Stimulated activated effector memory CD8-positive, alpha-beta T cell treated with anti-CD3 and anti-CD28 coated beads, Interleukin-12 subunit alpha, Interleukin-12 subunit beta, amount 100 ng/mL, for 72 hours (primary cell): ENCODE data around the gene IGSF21.

ENCODE experiments used
- ATAC-seq: fragments of 150-1000 bp; cut with Tn5 transposase; 2 replicates; pipeline ENCODE4 v1.10.0; 2021
- DNase-seq, 2 donors: peaks; one replicate each; pipeline ENCODE4 v3.0.0; 2021 to 2022; ENCODE audit warnings: low spot score in 2 of 2
- H3K27ac Mint-ChIP-seq: one replicate; pipeline ENCODE4 v1.8.0; 2022; ENCODE audit warnings: mild to moderate bottlenecking, mixed read lengths
- H3K36me3 Mint-ChIP-seq: one replicate; pipeline ENCODE4 v1.8.0; 2022; ENCODE audit warnings: mild to moderate bottlenecking, mixed read lengths
- H3K4me1 Mint-ChIP-seq: one replicate; pipeline ENCODE4 v1.8.0; 2022; ENCODE audit warnings: mixed read lengths
- H3K4me3 Mint-ChIP-seq: one replicate; pipeline ENCODE4 v1.8.0; 2022; ENCODE audit warnings: mild to moderate bottlenecking, mixed read lengths
- H3K9me3 Mint-ChIP-seq: one replicate; pipeline ENCODE4 v1.8.0; 2022; ENCODE audit warnings: mixed read lengths

The IGSF21 gene

DNA sequence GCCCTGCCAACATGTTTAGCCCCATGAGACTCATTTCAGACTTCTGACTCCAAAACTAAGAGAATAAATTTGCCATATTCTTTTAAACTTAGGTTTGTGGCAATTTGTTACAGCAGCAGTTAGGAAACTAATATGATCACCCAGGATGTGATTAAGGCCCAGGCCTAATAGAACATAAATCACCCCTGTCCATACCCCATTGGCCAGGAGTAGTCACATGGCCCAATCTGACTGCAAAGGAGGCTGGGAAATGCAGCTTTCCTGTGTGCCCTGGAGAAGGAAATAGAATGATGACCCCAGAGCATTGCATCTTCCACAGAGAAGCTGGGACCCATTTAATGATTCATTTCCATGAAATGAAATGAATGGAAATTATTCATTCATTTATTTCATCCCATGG lies 272.7 kb downstream of the IGSF21 start:
- Mint-ChIP-seq H3K4me1 (peaks cover 6% of the 10 kb centered on the region), H3K4me3 (no peak overlapping the region), H3K36me3 (no peaks in the 10 kb centered on the region), H3K27ac (no peak overlapping the region), H3K9me3 (peaks cover 3% of the 10 kb centered on the region)
- no peak for DNase-seq
- ATAC-seq: no peak

DNA sequence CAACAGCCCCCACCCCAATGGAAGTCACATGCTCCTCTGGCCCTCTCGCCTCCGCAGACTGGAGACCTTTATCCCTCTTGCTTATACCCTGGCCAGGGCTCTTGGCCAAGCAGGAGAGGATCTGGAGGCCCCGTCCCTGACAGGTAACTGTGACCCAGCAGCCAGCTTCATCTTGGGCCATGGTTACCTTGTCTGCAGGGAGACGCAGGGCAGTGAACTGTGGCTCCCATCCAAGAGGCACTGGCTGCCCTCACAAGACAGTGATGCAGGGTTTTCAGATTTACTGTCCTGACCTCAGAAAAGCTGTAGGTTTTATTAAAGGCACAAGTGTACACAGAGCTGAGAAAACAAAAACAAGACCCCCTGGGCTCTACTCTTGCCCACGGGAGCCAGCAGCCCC lies 276.5 kb downstream of the IGSF21 start:
- no peaks in the 10 kb centered on the region for H3K36me3 Mint-ChIP-seq
- no peak overlapping the region for H3K27ac Mint-ChIP-seq
- ATAC-seq (no peak), DNase-seq (no peak)
- H3K9me3 Mint-ChIP-seq: peaks cover 3% of the 10 kb centered on the region
- peaks cover 6% of the 10 kb centered on the region for H3K4me1 Mint-ChIP-seq
- H3K4me3 Mint-ChIP-seq: no peak overlapping the region

DNA sequence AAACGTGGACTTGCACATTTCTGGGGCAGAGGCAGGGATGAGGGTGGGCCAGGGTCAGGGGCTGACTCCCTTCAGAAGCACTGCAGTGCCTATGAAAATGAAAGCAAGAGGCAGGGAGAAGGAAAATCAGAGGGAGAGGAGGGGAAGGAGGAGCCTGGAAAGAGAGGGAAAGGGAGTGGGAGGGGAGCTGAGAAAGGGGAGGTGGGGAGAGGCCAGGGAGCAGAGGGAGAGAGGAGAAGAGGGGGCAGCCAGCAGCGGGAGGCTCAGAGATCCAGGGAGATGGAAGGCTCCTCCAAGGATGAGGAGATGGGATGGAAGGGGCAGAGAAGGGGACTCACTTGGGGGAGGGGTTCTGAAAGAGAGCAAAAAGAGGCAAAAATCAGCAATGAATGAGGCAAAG lies 276.9 kb downstream of the IGSF21 start:
- Mint-ChIP-seq H3K36me3 (no peaks in the 10 kb centered on the region), H3K27ac (no peak overlapping the region), H3K4me3 (no peak overlapping the region), H3K9me3 (peaks cover 3% of the 10 kb centered on the region), H3K4me1 (peaks cover 6% of the 10 kb centered on the region)
- DNase-seq (no peak), ATAC-seq (no peak)

DNA sequence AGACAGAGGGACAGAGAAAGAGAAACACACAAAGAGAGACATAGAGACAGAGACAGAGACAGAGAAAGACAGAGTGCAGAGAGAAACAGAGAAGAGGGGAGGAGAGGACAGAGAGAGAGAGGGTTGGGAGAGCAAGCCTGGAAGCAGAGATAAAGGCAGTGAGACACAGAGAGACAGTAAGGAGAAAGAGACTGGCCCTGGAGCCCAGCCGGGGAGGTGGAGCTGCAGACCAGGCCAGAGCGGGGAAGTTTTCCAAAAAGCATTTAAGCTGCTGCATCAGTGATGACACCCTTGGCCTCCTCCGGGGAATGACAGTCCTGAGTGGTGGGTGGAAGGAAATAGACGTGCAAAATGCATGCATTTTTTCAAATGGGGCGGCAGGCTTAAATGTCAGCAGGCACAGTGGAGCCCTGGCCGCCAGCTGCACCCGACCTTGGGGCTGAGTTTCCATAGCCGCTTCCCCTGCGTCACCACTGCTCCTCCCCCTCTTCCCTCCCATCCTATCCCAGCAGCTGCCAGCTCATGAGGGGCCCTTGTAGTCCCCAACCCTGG lies 277.7 kb downstream of the IGSF21 start:
- ATAC-seq (no peak), DNase-seq (no peak)
- H3K4me1 Mint-ChIP-seq: peaks cover 6% of the 10 kb centered on the region
- no peaks in the 10 kb centered on the region for H3K9me3 Mint-ChIP-seq
- H3K27ac Mint-ChIP-seq: no peak overlapping the region
- no peaks in the 10 kb centered on the region for H3K36me3 Mint-ChIP-seq
- H3K4me3 Mint-ChIP-seq: no peak overlapping the region

DNA sequence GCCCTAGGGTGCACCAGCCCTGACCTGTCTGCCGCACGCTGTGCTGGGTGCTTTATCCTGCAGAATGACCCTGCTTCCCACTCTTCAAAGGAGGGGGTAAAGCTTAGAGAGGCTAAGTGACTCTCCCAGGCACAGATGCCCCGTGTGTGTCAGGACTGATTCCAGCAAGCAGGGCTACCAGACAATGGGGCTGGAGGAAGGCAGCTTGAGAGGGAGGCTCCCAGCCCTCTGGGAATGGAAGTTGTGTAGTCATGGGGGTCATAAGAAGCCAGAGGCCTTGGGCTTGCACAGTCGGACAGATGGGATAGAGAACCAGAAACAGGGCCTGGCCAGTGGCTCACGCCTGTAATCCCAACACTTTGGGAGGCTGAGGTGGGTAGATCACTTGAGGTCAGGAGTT lies 279.0 kb downstream of the IGSF21 start:
- Mint-ChIP-seq H3K4me3 (no peak overlapping the region), H3K9me3 (no peaks in the 10 kb centered on the region), H3K36me3 (no peaks in the 10 kb centered on the region), H3K27ac (no peak overlapping the region), H3K4me1 (peaks cover 6% of the 10 kb centered on the region)
- no peak for ATAC-seq
- DNase-seq: no peak

DNA sequence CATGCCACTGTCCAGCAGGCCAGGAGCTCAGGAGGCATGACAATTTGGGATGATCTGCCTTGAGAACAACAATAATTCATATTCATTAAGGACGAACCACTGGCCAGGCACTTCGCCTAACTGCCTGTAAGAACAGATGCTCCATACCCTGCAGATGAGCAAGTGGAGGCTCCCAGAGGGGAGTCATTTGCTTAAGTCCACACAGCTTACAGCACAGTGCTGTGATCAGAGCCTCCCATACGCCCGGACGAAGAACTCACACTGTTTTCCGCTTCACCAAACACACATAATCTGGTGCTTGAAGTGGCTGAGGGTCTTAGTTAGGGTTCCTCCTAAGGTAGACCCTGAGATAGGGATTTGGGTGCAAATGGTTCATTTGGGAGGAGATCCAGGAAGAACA lies 279.7 kb downstream of the IGSF21 start:
- no peak overlapping the region for H3K4me3 Mint-ChIP-seq
- H3K9me3 Mint-ChIP-seq: no peaks in the 10 kb centered on the region
- H3K4me1 Mint-ChIP-seq: peaks cover 6% of the 10 kb centered on the region
- no peaks in the 10 kb centered on the region for H3K36me3 Mint-ChIP-seq
- ATAC-seq (no peak), DNase-seq (no peak)
- H3K27ac Mint-ChIP-seq: no peak overlapping the region

DNA sequence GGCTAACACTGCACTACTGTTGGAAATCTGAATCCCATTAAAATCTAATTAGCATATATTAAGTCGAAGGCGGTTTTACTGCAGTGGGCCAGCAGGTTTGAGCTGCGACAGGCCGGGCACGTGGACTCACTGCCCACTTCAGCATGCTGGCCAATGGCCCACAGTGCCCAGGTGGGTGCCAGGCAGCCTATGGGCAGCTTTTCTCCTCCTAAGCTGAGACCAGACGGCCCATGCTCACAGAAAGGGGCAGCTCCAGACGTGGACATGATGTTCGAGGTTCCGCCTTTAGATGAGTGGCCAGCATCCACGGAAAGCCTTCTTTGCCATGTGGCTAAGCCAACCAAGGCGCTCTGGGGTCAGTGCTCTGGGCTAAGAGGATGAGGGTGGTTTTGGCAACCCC lies 283.4 kb downstream of the IGSF21 start:
- H3K36me3 Mint-ChIP-seq: no peaks in the 10 kb centered on the region
- H3K4me3 Mint-ChIP-seq: no peak overlapping the region
- ATAC-seq: no peak
- no peaks in the 10 kb centered on the region for H3K9me3 Mint-ChIP-seq
- no peak for DNase-seq
- H3K4me1 Mint-ChIP-seq: no peaks in the 10 kb centered on the region
- no peak overlapping the region for H3K27ac Mint-ChIP-seq

DNA sequence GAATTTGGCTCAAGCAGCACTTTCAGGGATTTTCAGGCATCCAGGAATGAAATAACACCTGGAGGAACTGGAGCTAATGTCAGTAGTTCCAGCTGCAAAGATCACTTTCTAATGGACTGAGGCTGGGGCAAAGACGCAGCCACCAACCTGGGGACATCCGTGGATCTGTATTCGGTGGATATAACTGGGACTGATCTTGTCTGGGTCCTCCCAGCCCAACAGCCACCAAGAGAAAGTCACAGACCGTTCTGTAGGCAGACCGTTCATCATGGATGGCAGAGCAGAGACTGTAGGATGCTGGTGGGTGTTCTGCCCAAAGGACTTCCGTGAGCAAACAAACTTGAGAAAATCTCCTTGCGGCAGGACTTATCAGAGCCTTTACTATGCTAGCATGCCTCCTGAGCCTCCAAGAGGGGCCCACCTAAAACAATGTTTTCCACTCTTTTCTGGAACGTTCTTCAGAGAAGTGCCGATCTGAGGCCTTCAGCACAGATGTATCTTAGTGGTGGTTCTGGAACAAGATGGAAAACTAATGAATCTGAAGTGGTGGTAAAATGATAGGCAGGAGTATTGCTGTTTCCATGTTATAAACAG lies 287.1 kb downstream of the IGSF21 start:
- Mint-ChIP-seq H3K36me3 (no peaks in the 10 kb centered on the region), H3K4me3 (no peak overlapping the region), H3K27ac (no peak overlapping the region), H3K9me3 (no peaks in the 10 kb centered on the region), H3K4me1 (no peaks in the 10 kb centered on the region)
- ATAC-seq (no peak), DNase-seq (no peak)

DNA sequence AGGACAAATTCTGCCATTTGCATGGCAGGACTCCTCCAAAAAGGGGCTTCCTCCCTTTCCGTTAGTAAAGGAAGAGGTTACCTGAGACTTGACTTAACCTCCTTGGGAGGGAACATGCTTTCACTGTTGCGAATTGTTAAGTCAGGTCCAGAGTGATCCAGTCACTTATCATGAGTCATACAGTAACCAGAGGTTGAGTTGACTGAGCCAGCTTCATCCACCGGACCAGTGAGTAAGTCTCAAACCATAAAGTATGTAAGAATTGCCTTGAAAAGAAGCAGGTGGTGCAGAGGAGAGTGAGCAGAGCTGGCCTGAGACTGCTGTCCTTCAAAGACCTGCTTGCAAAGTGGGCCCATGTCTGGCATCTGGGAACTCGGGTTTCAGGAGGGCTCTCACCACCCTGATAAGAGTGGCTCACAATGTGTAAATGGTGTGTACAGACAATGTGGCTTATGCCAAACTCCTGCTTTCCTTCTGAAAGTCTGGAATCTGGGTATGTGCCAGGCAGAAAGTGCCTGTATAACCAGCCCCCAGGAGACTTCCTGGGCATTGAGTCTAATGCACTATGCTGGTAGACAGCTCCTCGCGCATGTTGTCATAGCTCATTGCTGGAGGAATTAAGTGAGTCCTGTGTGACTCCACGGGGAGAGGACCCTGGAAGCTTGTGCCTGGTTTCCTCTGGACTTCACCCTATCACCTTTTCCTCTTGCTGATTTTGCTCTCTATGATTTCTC lies 288.8 kb downstream of the IGSF21 start:
- Mint-ChIP-seq H3K9me3 (no peaks in the 10 kb centered on the region), H3K4me3 (no peak overlapping the region), H3K4me1 (no peaks in the 10 kb centered on the region), H3K27ac (no peak overlapping the region), H3K36me3 (no peaks in the 10 kb centered on the region)
- DNase-seq (no peak), ATAC-seq (no peak)

DNA sequence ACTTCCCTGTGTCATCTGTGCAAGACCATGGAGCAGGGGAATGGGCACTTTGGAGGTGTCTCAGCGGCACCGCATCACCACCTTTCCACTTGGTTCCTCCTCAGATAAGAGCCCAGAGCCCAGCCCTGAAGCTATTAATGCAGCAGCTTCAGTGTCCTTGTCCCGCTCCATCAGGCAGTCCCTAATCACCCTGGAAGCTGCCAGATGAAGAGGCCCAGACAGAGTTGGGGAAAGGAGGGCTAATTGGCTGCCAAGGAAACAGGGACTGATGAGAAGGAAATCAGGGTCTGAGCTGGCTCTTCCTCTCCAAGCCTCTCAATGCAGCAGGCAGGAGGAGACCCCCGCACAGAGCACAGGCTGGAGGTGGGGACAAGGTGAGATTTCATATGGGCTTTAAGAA lies 290.0 kb downstream of the IGSF21 start:
- no peaks in the 10 kb centered on the region for H3K9me3 Mint-ChIP-seq
- no peaks in the 10 kb centered on the region for H3K4me1 Mint-ChIP-seq

DNA sequence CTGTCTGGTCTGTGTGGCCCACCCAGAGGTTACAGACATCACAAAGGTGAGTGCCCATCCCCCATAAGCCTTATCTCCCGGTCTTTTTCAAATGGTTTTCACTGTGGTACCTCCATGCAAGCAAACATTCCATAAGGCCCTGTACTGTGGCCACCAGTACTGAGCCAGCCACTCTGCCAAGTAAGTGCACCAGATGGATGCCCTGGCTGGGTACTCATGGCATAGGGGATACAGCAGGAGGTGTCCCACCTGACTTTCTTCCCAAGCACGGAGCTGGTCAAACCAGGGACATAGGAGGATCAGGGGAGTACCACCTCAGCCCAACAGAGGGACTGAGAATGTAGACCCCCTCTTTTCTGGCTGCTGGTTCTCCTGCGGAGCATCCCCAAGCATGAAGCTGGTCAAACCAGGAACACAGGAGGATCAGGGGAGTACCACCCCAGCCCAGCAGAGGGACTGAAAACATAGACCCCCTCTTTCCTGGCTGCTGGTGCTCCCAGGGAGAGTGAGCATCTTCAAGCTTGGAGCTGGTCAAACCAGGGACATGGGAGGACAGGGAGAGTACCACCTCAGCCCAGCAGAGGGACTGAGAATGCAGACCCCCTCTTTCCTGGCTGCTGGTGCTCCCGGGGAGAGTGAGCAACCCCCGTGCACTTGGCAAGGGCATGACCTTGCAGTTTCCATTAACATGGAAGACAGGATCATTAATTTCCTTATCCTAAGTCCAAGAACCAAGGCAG lies 291.4 kb downstream of the IGSF21 start:
- DNase-seq: no peak
- Mint-ChIP-seq H3K36me3 (no peaks in the 10 kb centered on the region), H3K9me3 (no peaks in the 10 kb centered on the region), H3K27ac (no peak overlapping the region), H3K4me1 (no peaks in the 10 kb centered on the region), H3K4me3 (no peak overlapping the region)
- no peak for ATAC-seq

More for the DNA sequence above, 290.0 kb downstream of the IGSF21 start:
- DNase-seq (no peak), ATAC-seq (no peak)
- H3K27ac Mint-ChIP-seq: no peak overlapping the region
- H3K4me3 Mint-ChIP-seq: no peak overlapping the region
- no peaks in the 10 kb centered on the region for H3K36me3 Mint-ChIP-seq

DNA sequence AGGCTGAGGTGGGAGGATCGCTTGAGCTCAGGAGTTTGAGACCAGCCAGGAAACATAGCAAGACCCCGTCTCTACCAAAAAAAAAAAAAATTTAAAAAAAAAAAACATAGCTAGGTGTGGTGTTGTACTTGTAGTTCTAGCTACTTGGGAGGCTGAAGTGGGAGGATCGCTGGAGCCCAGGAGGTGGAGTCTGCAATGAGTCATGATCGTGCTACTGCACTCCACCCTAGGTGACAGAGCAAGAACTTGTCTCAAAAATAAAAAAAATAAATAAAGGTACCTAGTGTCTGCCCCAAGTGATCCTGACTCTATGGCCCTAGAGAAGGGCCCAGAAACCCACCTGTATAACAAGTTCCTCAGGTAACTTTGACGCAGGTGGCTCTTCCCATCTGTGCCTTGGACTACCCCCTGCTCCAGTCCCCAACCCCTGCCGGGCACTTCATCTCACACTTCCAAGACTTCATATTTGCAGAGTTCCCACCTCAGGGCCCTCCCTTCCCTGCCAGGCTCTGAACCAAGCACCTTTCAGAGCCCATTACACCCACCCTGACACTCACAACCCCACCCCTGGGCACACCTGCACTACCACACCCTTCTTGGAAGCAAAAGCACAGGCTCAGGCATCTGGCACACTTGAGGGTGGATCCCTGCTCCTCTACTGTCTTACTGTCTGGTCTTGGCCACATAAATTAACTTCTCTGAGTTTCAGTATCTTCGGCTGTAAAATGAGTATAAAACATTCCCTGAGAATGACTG lies 292.9 kb downstream of the IGSF21 start:
- H3K27ac Mint-ChIP-seq: no peak overlapping the region
- H3K9me3 Mint-ChIP-seq: no peaks in the 10 kb centered on the region
- DNase-seq: no peak
- no peak overlapping the region for H3K4me3 Mint-ChIP-seq
- H3K4me1 Mint-ChIP-seq: no peaks in the 10 kb centered on the region
- no peak for ATAC-seq
- H3K36me3 Mint-ChIP-seq: no peaks in the 10 kb centered on the region

DNA sequence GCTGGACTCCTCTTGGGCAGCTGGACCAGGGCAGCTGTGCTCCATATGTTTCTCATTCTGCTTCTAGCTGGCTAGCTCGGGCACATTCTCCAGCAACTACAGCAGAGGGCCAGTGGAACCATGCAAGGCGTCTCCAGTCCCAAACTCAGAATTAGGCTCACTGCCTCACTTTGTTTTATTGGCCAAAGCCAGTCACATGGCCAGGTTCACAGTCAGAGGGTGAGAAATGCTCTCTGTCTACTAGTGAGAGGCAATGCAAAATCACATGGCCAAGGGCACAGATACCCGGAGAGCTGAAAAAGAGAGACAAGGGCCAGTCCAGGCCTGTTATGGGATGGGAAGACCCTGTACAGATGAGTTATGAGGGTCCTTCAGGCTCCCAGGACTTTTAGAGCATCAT lies 294.3 kb downstream of the IGSF21 start:
- H3K9me3 Mint-ChIP-seq: no peaks in the 10 kb centered on the region
- no peak overlapping the region for H3K4me3 Mint-ChIP-seq
- no peaks in the 10 kb centered on the region for H3K36me3 Mint-ChIP-seq
- H3K27ac Mint-ChIP-seq: no peak overlapping the region
- DNase-seq: no peak
- ATAC-seq: no peak
- no peaks in the 10 kb centered on the region for H3K4me1 Mint-ChIP-seq

DNA sequence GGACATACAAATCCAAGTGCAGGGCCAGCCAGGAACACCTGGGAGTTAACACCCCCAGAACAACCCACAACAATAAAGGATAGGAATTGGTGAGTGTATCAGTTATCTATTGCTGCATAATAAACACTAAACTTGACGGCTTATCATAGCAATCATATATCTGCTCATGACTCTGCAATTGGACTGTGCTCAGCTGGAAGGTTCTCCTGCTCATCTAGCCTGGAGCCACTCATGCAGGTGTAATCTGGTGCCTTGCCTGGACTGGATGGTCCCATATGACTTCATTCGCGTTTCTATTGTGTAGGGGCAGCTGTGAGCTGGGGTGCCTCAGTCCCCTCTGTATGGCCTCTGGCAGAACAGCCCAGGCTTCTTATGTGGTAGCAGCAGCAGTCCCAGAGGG lies 296.9 kb downstream of the IGSF21 start:
- no peaks in the 10 kb centered on the region for H3K4me1 Mint-ChIP-seq
- no peaks in the 10 kb centered on the region for H3K36me3 Mint-ChIP-seq
- no peaks in the 10 kb centered on the region for H3K9me3 Mint-ChIP-seq
- no peak overlapping the region for H3K27ac Mint-ChIP-seq
- DNase-seq (no peak), ATAC-seq (no peak)
- no peak overlapping the region for H3K4me3 Mint-ChIP-seq
